Psoas muscle (tissue), 8 donors: Measurements from ENCODE around the gene ZNHIT1. TPM values are rescaled to one million over a fixed set of nuclear protein-coding genes. Genes with fewer than 3 reads are reported as not detected.
A peak's percentile ranks its signal among the peaks of the same experiment; 100 is the strongest.

Experiments used
- ATAC-seq, 4 donors: fragments of 200-7000 bp; cut with Tn5 transposase; one replicate each; pipeline ENCODE4 v1.9.1; 2020; ENCODE audit warnings: moderate library complexity in 3 of 4, mild to moderate bottlenecking in 2 of 4
- DNase-seq, 2 donors: peaks; one replicate each; pipeline ENCODE4 v3.0.0-alpha.2; 2020
- H3K27ac ChIP-seq: fragments of 200-600 bp; one replicate; pipeline ENCODE4 v1.8.0; 2022
- H3K27me3 ChIP-seq, 3 donors: fragments of 200-600 bp in 1 of 3; one replicate each; pipeline versions ENCODE4 v1.6.1 to v1.8.0; 2013 to 2022; ENCODE audit warnings: low read length in 2 of 3, mild to moderate bottlenecking in 2 of 3, moderate library complexity in 1 of 3; ENCODE audit not compliant: insufficient read depth in 3 of 3
- H3K36me3 ChIP-seq, 2 donors: fragments of 200-600 bp in 1 of 2; one replicate each; pipeline versions ENCODE4 v1.6.1 to v1.8.0; 2013 to 2022; ENCODE audit warnings: low read depth in 1 of 2, mild to moderate bottlenecking in 1 of 2, moderate library complexity in 1 of 2; ENCODE audit not compliant: insufficient read depth in 1 of 2
- H3K4me1 ChIP-seq: fragments of 200-600 bp; one replicate; pipeline ENCODE4 v1.8.0; 2022
- H3K4me3 ChIP-seq: fragments of 200-600 bp; one replicate; pipeline ENCODE4 v1.8.0; 2022; ENCODE audit warnings: mild to moderate bottlenecking
- H3K9me3 ChIP-seq: fragments of 200-600 bp; one replicate; pipeline ENCODE4 v1.8.0; 2022
- WGBS, 3 donors: extraction: QIAGEN DNeasy Blood & Tissue Kit; methylation state at CpG; one replicate each; pipeline versions ENCODE4 v1.1.6 to v1.1.7; 2013; 5-methylcytosine and 5-hydroxymethylcytosine counted together
- intact Hi-C, 2 donors: fragments of 100-400 bp; cut with DNase I; formaldehyde crosslinking; loops; one replicate each; pipeline versions ENCODE4 v1.11.0 to v1.14.2; 2022
- polyA plus RNA-seq, 3 donors: library from polyadenylated mRNA; stranded (reverse); fragments of 200-250 nt; gene quantifications; one replicate each; pipeline ENCODE4 v1.2.3, GENCODE V29; 2013
- total RNA-seq, 4 donors: library from RNA; stranded (reverse); fragmentation: NEBNext Ultra II Directional in 2 of 4; extraction: Animal tissue kit (Norgen Biotek cat#: 25700) in 2 of 4; gene quantifications; one replicate each; pipeline versions ENCODE4 v1.2.1 to v1.2.4, GENCODE V29; 2021 to 2023
- TF ChIP-seq, protein P1 (sequence below): fragments of 200-600 bp; IDR thresholded peaks from one replicate; pipeline ENCODE4 v1.8.0; 2022; ENCODE audit warnings: antibody characterized with exemption
- donor health status: healthy with polysubstance abuse.
- donor health status: DM: no; HTN: no; CAD: no; lungs with moderate emphysema.
- donor health status: Bipolar disorder and iron deficiency.
- donor health status: healthy.
- donor health status: DM: yes; HTN: yes; CAD: no.
- donor health status: DM: no; HTN: no; CAD: no.
- donor health status: DM: no; HTN: no; CAD: no.
- donor health status: DM: yes; HTN: yes; CAD: no.

ZNHIT1 gene
- total and polyA plus RNA-seq, 7 donors: 40.8 to 89.5 (median 58.1) TPM

DNA sequence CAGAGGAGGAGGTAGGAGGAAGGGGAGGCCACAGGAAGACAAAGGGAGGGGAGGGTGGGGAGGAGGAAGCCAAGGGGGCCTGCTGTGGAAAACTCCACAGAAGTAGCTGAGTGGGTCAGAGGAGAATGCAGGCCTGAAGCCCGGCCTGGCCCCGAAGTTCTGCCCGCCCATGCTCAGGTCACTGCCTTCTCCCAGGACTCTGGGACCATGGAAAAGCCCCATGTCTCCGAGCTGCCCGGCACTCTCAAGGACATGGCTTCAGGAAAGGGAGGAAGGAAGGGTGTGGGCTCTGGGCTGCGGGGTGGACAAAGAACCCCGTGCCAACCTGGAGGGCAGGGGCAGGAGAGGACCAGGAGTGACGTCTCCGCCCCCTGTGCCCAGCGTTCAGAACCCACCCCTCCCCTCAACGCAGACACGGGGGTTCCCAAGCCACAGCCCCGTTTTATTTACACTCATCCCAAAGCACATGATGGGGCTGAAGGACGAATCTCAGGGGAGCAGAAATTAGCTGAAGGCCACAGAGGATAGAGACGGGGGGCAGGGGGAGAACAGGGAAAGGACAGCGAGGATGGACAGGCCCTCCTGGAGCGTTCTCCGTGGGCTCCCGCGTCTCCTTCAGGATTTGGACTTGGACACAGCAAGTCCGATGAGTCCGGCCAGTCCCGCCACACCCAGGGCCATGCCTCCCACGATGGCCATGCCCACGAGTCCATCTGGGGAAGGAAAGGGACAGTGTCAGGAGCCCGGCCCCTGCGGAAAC lies 21.4 kb downstream of the ZNHIT1 start:
- 64 to 74% (median 69%) methylated on average over 24 to 27 of the region's 27 CpGs for WGBS, 3 donors
- ATAC-seq (no peak), DNase-seq (no peak)
- Histone ChIP-seq H3K27me3 (no peaks in the 10 kb centered on the region), H3K4me1 (peaks cover 39% of the 10 kb centered on the region), H3K36me3 (peaks cover 3 to 41% of the 10 kb centered on the region in 2 donors), H3K4me3 (no peak overlapping the region), H3K9me3 (no peaks in the 10 kb centered on the region), H3K27ac (peak overlapping the region; percentile 58)
- intact Hi-C loops: loop anchor here in 1 of 2 donors (2.0 kb wide), 1 partner anchor 17 kb away; no protein-coding TSS in a partner anchor
- TF ChIP-seq, protein P1, sequence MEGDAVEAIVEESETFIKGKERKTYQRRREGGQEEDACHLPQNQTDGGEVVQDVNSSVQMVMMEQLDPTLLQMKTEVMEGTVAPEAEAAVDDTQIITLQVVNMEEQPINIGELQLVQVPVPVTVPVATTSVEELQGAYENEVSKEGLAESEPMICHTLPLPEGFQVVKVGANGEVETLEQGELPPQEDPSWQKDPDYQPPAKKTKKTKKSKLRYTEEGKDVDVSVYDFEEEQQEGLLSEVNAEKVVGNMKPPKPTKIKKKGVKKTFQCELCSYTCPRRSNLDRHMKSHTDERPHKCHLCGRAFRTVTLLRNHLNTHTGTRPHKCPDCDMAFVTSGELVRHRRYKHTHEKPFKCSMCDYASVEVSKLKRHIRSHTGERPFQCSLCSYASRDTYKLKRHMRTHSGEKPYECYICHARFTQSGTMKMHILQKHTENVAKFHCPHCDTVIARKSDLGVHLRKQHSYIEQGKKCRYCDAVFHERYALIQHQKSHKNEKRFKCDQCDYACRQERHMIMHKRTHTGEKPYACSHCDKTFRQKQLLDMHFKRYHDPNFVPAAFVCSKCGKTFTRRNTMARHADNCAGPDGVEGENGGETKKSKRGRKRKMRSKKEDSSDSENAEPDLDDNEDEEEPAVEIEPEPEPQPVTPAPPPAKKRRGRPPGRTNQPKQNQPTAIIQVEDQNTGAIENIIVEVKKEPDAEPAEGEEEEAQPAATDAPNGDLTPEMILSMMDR: no peak

DNA sequence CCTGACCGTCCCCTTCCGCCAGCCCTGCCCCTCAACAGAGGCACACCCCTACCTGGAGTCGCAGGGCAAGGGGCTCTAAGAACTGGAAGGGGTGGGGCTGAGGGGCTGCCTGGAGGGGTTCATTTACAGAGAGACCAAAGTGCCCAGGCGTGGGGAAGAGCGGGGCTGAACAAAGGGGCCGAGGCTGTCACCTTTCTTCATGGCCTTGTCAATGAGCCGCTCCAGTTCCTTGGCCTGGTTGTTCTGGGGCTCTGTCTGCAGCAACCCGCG lies 21.9 kb downstream of the ZNHIT1 start:
- TF ChIP-seq, protein P1: no peak
- Histone ChIP-seq H3K27me3 (no peaks in the 10 kb centered on the region), H3K9me3 (no peaks in the 10 kb centered on the region), H3K4me1 (peaks cover 39% of the 10 kb centered on the region), H3K36me3 (peaks cover 3 to 41% of the 10 kb centered on the region in 2 donors), H3K27ac (no peak overlapping the region), H3K4me3 (no peak overlapping the region)
- ATAC-seq (no peak), DNase-seq (no peak)
- intact Hi-C loops: loop anchor here in 1 of 2 donors (2.0 to 10.0 kb wide), 2 partner anchors 17 to 355 kb away; partner anchors contain the start of gene UFSP1
- 85 to 90% (median 89%) methylated on average over 8 to 9 of the region's 9 CpGs for WGBS, 3 donors

DNA sequence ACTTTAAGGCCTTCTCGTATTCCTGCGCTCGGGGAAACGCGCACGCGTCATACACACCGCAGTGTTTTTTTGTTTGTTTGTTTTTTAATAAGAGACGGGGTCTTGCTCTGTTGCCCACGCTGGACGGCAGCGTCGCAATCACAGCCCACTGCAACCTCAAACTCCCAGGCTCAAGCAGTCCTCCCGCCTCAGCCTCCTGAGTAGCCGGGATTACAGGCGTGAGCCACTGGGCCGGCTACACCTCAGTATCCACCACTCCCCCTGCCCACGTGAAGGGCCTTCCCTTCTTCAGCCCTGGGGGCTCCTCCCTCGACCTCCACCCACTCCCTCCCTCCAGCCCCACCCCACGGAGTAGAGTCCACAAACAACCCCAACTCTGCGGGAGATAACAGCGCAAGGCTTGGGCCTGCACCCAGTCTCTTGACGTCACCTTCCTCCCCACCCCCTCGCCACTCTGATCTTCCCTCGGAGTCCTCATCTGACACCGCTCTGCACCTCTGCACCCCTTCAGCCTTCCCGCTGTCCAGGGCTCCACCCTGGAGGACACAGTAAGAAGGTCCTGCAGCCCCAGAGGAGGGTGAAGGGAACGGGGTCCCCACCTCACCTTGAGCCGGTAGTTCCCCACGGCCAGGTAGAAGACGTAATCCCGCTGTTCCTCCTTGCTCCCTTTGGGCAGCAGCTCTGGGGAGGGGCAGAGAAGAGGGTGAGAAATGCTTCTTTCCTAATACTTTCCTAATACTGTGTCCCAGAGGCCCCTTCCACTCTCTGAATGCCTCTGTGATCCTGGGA lies 22.5 kb downstream of the ZNHIT1 start:
- Histone ChIP-seq H3K4me3 (no peak overlapping the region), H3K27me3 (no peaks in the 10 kb centered on the region), H3K27ac (peak overlapping the region; percentile 99), H3K36me3 (peaks cover 3 to 41% of the 10 kb centered on the region in 2 donors), H3K9me3 (no peaks in the 10 kb centered on the region), H3K4me1 (peaks cover 42% of the 10 kb centered on the region)
- ATAC-seq (no peak), DNase-seq (no peak)
- TF ChIP-seq, protein P1: no peak
- intact Hi-C loops: loop anchor here in 1 of 2 donors (10.0 kb wide), 1 partner anchor 356 kb away; the partner anchor contains the start of gene UFSP1
- 87 to 93% (median 90%) methylated on average over 32 of the region's 32 CpGs for WGBS, 3 donors

DNA sequence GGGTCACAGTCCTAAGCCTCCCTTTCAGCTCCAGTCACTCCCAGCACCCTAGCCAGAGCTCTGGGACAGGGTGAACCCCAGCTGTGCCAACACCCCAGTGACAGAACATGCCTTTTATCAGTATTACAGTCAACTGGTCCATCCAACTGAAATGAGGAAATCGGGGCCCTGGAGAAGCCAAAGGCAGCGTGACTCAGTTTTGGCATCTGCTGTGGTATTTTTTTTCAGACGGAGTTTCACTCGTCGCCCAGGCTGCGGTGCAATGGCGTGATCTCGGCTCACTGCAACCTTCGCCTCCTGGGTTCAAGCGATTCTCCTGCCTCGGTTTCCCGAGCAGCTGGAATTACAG lies 23.0 kb downstream of the ZNHIT1 start:
- intact Hi-C loops: loop anchor here in 1 of 2 donors (10.0 kb wide), 1 partner anchor 356 kb away; the partner anchor contains the start of gene UFSP1
- ATAC-seq (no peak), DNase-seq (no peak)
- Histone ChIP-seq H3K36me3 (peaks cover 3 to 41% of the 10 kb centered on the region in 2 donors), H3K9me3 (no peaks in the 10 kb centered on the region), H3K27me3 (no peaks in the 10 kb centered on the region), H3K4me1 (peaks cover 48% of the 10 kb centered on the region), H3K27ac (peak overlapping the region; percentile 99), H3K4me3 (no peak overlapping the region)
- 71 to 82% (median 73%) methylated on average over 12 of the region's 12 CpGs for WGBS, 3 donors
- TF ChIP-seq, protein P1: no peak
